Activated effector memory CD4-positive, alpha-beta T cell treated with Interleukin-2 at 50 U/mL for 16 hours (primary cell): ENCODE data around the gene RORC.

Experiments used
- DNase-seq: peaks from one replicate; pipeline ENCODE4 v3.0.0-alpha.2; 2020

The RORC gene

DNA sequence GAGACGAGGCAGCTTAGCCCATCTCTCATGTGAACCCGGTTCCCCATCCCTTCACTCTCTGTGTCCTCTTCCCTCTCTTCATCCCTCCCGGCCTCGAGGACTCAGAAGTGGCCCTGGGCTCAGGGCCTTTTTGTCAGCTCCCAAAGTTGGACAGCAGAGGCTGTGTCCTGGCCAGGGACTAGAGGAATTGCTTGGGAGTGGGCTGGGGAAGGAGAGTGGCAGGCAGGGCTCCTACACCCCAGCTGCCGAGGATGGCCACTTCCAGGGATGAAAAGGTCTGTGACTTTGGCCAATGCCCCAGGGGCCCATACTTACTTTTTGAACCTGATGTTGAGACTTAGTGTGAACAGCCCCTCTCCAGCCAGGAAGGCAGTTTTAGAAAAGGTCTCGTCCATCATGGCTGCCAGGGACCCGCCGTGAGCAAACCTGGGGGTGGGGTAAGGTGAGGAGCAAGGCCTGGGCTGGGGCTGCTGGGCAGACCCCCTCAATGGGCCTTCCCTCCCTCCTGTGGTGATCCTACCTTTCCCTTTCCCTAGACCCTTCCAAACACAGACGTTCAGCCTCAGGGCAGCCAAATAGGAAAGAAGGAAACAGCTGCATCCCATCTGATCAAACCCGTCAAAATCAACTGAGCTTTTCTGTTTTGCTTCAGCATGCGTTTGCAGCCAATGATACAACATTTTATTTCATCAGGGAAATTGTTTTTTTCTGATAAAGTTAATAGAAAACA is 16.4 kb upstream of the RORC start:
- no peak for DNase-seq

DNA sequence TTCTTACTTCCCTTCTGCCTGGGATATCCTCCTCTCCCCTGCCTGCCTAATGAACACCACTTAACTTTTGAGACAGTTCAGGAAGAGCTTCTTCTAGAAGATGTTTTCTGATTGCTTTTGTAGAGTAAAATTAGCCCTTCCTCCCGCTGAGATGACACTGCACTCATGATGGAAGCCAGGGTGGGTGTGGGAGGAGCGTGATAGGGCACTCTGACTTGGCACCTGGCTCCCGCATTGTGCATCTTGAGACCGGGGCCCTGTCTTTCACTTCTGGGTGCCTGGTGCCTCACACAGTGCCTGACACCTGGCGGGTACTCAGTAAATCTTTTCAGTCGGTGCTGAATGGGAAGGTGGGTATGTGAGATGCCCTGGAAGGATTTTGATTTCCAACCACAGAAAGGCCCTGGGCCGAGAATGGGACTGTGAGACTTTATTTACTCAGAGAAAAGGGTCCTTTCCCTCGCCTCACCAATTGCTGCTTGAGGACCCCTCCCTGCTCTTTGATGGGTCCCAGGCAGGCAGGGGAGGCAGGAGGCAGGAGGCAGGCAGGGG is 15.2 kb upstream of the RORC start:
- DNase-seq: no peak

DNA sequence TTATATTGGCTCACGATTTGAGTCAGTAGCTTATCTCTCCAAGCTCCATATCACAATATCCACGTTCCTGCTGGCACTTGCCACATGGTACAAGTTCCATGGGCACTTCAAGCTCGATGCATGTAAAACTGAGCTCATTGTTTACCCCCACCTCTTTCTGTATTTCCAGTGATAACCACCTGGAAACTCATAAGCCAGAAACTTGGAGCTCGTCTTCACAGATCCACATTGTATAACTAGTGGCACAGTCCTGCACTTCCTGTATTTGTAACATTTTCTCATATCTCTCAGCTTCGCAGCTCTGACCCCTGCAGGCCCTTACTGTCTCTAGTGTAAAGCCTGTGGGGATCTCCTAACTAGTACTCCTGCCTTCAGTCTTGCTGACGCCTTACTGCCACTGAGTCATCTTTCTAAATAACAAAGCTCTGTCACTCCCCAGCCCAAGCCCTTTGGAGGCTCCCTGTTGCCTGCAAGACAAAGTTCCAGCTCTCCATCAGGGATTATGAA is 14.5 kb upstream of the RORC start:
- DNase-seq: no peak

DNA sequence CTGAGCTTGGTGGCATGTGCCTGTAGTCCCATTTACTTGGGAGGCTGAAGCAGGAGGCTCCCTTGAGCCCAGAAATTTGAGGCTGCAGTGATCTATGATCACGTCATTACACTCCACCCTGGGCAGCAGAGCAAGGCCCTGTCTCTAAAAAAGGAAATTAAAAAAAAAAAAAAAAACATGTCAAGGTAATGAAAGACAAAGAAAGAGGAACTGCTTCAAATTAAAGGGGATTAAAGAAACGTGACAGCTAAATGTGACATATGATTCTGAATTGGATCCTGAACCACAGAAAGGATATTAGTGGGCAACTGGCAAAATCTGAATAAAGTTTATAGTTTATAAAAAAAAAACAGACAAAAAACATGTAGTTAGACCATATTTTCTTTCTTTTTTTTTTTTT is 11.8 kb upstream of the RORC start:
- DNase-seq: no peak

DNA sequence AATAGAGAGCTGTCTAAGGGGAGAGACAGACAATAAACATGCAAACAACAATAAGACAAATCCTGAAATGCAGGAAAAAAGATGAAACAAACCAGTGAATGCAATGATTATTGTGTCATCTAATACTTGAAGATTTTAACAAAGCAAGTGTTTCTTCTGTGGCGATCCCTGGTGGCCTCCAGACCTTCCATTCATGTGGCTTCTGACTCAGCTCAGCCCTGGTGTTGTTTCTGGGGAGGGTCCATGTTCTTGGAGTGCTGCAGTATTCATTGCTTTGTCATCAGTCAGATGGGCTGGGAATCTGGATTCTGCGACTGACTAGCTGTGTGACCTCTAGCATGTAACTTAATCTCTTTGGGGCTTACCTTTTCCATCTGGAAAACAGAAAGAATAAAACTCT is 9.5 kb upstream of the RORC start:
- no peak for DNase-seq

DNA sequence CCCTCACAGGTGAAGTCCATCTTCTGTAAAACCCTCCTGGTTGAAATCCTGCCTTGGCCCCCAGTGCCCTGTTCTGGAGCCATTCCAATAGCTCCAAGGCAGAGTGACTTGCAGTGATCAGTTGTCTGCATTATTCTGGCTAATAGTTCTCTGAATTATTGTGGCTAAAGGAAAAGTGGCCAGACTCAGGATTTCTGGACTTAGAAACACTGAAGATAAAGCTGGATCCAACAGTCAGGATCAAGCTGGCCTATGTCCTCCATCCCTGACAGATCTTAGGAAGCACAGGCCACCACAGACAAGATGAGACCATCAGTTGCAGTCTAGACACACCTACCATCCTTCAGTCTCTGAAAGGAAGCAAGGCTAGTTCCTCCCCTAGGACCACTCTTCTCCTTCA is 8.8 kb upstream of the RORC start:
- no peak for DNase-seq

DNA sequence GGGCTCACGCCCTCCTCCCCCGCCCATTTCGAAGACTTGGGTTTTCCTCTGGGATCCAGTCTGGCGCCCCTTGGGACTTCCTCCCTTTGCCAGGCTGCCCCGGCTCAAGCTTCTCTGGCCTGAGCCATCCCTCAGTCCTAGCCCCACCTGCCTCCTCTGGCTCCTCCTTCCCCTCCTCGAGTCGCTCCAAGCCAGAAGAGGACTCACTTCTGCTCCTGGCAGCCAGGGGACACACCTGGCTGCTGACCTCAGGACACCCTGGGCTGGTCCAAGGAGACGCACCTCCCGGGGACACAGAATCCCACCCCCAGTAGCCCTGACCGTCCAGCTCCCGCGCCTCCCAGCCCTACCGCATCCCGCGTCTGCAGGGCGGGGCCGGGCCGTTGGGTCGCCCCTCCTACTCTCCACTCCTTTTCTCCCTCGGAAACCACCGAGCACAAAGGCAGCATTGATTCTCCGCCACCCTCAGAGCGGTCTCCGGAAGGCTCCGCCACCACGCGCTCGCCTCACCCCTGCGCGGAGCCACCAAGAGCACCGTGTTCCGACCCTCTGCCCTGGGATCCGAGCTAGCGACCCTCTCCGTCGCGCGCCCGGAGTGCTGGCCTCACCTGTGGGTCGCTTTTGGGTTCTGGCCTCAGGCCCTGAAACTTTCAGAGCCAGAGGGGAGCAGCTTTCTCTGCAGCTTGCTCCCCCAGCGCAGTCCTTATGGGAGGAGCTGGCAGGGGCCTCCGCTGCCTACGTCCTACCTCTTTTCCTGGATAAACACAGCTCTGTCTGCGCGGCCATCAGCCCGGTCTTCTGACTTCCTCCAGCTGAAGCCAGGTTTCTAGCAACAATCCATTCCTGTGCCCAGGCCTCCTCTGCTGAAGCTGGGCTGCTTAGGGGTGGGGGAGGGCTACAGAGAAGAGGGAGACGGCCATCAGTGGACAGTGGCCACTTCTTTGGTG is 8.1 kb upstream of the RORC start, which contains the start of gene C2CD4D:
TSS of gene C2CD4D (minus strand) at position 364 of the 947 bp plus-strand sequence. CDS start 831 bp downstream, outside the sequence.
- DNase-seq: peak; percentile 65

DNA sequence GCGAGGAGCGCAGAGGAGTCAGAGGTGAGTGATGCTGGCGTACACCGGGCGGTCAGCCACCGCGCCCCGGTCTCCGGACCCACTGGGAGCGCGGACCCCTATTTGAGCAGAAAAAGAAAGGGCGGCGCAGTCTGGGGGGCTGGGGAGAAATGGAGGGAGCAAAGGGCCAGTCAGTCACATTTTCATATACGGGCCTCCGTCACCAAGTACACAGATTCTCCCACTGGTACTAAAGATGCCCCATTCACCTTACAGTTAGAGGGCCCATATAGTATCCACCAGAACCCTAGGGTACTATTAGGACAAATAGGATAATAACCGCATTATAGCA is 7.4 kb upstream of the RORC start:
- no peak for DNase-seq

DNA sequence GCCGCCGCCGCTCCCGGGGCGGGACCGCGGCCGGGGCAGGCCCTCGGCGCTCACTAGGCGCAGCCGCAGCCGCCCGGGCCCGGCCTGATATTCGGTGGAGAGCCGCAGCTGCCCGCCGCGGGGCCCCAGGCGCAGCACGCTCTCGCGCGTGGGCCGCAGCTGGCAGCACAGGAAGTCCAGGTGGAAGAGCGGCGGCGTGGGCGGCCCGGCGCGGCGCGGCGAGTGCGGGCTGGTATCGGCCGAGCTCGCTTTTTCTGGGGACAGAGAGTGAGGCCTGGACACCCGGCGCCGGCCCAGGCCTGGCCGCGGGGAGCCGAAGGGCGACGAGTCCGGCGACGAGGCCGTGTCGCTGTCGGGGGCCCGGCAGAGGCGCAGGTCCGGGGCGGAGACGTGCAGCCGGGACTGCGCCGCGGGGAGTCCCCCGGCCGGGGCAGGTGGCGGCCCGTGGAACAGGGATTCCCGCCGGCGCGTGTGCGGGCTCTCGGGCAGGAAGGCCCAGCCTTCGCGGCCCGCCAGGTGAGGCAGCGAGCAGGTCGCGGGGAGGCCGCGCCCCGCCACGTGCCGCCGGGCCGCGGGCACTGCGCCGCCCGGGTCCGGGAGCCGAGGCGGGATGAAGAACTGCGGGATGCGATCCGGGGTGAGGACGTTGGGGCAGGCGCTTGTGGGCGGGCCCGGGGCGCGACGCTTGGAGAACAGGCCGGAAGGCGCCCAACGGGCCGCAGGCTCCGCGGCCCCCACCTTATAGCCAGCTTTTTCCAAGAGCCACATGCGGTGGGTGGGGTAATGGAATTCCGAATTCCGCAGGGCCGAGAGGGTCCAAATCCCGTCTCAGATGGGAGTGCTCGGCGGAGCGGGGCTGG is 6.8 kb upstream of the RORC start:
- no peak for DNase-seq

DNA sequence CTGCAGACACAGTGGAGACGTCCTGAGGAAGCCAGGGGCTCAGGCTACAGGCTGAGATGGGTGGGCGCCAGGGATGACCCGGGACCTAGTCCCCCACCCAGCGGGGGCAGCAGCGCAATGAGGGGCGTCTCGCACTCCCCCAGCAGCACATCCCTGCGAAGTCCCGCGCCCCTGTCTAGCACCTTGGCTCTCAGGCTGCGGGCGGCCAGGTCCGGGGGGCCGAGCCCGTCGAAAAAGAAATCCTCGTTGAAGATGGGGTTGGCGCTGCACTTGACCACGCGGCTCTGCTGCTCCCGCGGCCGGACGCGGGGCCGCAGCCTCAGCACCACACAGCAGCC is 6.3 kb upstream of the RORC start:
- DNase-seq: no peak

DNA sequence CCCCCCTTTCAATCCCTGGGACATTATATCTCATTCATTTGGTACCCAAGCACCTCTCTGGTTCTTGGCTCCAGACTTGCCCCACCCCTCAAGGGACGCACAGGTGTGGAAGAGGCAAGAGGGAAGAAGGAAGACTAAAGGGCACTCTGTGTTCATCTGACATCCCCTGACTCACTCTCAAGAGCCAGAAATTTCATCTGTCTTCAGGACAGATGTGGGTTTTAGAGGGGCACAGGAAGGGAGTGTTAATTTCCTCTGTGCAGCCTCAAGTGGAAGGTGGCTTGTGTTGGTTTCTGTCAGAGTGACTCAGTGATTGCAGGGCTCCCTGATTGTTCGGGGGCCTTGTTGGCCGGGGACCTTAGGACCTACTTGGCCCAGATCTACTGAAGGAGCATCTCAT is 5.6 kb upstream of the RORC start:
- no peak for DNase-seq

DNA sequence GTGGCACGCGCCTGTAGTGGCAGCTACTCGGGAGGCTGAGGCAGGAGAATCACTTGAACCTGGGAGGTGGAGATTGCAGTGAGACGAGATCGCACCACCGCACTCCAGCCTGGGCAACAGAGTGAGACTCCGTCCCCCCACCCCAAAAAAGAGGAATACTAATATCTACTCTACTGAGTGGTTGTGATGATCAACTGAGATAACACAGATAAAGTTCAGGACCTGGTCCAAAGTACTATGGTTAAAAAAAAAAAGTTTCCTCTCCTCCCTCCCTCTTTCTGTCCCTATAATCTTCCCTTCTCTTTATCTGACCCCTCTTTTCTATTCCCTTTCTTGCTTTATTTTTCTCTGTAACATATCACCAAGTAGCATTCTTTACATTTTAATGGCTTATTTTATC is 4.0 kb upstream of the RORC start:
- no peak for DNase-seq

DNA sequence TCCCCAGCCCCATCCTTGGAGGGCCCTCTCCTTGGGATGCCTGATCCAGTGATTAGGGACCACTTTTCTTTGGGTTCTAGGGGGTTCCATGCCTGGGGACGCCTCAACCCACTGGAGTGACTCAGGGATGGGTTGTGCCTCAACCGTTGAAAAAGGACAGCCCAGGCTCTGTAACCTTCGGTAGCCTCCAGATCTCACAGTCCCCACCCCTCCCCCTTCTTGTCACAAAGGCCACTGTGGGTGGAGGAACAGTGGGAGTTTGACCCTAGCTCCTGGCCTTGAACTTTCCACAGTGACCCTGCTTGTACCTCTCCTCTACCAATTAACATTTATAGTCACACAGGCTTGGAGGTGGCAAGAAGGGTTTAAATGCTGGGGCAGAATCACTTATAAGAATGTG is 2.6 kb upstream of the RORC start:
- no peak for DNase-seq

DNA sequence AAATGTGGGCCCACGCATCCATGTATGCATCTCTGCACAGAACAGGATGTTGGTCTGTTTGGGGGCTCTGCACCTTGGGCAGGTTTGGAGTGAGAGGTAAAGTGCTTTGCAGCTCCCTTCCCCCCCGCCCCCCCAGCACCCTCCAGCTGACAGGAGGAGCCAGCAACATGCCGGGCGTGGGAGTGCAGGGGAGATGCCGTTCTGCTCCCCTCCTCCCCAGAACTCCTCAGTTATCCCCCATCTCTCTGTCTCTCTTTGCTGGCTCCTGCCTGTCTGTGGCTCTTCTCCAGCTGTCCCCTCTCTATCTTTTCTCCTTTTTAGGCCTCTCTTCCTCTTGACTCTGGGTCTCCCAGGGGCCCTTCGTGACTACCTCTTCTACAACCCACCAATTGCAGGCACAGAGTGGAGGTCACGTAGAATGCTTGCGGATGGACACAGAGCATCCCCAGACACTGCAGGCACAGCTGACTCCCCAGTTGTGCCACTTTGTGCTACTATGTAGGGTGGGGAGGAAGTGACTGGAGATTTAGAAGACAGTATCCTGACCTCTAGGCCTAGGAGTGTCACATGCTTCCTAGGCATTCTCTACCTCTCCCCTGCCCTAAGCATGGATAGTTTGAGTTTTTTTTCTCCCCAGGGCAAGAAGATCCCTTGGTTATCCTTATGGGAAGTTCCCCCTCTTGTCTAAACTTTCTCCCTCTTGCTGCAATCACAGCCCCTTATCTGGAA is 1.7 kb upstream of the RORC start:
- no peak for DNase-seq

DNA sequence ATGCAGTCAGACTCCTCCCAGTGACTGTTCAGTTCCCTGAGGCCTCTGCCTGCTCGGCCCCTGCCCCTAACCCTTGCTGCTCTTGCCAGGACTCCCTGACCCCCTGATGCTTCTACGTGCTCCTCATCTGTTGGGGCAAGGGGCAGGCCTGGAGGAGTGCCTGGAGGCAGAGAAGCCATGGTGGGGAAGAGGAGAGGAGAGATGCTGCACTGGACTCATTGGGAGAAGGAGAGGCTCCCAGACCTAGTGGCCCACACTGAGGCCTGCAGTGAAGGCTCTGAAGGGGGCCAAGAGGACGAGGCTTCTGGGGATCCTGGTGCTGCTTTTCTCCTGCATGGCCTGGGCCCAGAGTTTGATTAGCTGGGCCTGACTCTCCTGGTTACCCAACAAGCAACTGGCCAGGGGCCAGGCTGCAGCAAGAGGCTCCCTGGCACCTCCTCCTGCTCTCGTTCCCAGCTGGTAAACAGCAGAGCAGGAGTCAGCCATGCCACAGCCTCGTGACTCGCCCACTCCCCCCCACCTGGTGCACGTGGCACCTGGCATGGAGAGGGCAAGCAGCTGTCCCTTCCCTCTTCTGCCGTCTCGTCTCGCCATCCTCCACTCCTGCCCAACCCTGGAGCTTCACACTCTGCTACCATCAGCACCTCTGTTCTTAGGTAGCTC is 847 bp upstream of the RORC start:
- no peak for DNase-seq

DNA sequence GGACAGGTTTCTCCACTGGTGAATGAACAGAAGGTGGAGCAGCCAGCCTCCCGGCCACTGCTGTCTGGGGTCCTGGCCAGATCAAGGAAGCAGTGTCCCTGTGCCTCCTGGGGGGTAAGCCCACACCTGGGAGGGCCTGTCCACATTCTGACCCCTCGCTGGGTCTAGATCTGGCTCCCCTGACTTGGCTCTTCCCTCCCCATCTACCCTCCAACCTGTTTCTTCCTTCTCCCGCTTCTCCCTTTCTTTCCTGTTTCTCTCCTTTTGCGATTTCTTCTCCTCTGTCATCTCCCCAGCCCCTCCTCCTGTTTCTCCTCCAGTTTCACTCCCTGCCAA is 378 bp downstream of the RORC start:
- DNase-seq: no peak

DNA sequence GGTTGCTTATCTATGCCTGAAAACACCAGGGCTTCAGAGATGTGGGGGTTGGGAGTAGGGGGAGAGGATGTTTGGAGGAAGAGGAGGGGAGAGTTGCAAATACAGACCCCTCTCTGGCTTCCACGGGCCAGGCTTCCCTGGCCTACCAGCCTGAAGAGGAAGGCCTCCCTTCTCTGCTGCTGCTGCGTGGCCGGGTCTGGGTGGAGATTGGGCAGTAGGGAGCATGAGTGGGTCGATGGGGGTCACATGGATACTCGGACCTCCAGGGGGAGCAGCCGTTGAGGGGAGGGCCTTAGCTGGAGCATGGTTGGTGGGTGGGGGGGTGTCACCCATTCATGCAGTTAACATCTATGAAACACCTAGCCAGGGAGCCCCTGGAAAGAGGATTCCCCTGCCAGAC is 1.5 kb downstream of the RORC start:
- DNase-seq: no peak

DNA sequence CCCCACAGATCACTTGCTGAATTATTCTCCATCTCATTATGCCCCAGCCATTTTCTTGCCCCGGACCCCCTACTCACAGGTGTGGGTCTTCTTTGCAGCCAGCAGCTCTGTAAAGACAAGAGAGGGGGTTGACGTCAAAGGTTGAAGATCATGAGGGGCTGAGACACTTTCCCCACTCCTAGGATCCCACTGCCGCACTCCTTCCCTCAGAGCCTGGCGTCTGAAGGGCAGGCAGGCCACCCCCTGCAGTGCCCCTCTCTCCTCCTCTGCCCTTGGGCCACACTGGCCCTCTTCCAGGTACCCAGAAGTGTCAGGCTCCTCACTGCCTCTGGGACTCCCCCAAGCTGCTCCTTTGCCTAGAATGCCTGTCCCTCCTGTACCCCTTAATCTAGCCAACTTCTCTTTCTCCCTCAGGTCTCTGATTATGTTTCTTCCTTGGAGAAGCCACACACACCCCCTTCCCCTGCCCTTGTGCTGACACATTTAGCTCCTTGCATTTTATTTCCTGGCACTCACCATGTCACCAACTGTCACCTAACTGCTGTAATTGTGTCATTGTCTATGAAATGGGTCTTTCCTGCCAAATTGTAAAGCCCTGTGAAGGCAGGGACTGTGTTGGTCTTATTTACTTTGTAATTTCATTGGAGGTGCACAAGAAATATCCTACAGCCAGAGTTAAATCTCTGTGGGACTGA is 2.1 kb downstream of the RORC start:
- no peak for DNase-seq

DNA sequence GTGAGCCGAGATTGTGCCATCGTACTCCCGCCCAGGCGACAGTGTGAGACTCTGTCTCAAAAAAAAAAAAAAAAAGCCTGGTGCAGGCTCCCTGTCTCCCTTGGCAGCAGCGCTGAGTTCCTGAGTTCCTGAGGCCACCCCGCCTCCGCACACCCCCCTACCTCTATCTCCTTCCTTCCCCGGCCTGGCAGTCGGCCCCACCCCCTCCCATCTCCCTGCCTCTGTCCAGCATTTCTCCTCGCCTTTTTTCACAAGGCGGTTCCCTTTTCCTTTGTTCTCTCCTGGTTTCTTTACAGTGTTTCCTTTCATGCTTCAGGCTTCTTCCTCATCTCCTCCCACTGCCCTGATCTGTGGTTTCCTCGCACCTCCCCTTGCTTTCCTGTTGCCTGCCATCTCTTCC is 2.7 kb downstream of the RORC start:
- DNase-seq: no peak

DNA sequence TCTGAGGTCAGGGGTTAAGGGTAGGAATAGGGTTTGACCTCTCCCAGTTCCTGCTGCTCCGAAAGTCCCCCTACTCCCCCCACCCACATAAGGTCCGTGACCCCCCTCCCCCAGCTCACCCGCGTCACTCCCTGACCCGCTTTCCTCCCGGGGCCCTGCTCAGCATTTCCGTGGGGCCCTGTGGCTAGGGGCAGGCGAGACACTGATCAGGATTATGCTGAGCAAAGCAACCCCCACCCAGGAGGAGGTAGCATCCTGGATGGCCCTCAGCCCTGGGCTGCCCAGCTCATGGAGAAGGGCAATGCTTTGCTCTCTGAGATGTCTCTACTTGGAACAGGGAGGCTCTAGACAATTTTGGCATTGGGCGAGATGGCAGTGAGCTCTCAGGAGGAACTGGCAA is 3.7 kb downstream of the RORC start:
- DNase-seq: no peak
